Stimulated activated CD8-positive, alpha-beta memory T cell treated with anti-CD3 and anti-CD28 coated beads, Interleukin-15, amount 100 ng/mL, for 4 hours (primary cell): ENCODE measurements around the gene TMEM266.

Experiments used
- DNase-seq, 2 donors: peaks; one replicate each; pipeline ENCODE4 v3.0.0-alpha.2; 2020; ENCODE audit warnings: low read depth in 2 of 2

Gene TMEM266

GRCh38 chr15:76201536-76202255 lies 141.9 kb downstream of the TMEM266 start:
- no peak for DNase-seq

GRCh38 chr15:76203346-76204108 lies 143.7 kb downstream of the TMEM266 start:
- DNase-seq: no peak

DNA sequence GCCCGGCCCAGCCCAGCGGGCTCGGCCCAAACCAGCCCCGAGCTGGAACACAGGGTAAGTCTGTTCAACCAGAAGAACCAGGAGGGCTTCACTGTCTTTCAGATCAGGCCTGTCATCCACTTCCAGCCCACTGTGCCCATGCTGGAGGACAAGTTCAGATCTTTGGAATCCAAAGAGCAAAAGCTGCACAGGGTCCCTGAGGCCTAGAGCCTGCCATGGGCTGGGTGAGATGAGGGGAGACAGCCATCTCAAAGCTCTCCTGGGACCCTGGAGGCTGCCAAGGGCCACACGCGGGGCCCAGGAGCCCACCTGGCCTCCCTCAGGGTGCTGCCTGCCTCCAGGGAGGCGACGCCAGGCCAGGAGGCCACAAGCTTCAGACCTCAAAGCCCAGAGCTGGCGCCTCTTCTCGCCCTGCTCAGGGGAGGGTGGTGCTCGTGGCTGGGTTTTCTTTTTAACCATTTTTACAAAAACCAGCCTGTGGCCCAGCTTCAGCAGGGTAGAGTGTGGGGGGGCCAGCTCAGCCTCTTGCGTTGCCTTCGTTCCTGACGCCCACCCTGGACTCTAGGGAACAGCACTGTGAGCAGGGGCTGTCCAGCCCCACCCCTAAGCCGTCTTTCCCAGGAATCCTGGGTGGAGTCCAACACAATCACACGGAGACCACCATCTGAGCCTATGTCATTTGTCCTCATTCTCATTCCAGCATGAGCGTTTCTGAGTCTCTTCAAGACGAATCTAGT lies 144.5 kb downstream of the TMEM266 start:
- DNase-seq: no peak

GRCh38 chr15:76204916-76205460 lies 145.2 kb downstream of the TMEM266 start:
- DNase-seq: no peak

DNA sequence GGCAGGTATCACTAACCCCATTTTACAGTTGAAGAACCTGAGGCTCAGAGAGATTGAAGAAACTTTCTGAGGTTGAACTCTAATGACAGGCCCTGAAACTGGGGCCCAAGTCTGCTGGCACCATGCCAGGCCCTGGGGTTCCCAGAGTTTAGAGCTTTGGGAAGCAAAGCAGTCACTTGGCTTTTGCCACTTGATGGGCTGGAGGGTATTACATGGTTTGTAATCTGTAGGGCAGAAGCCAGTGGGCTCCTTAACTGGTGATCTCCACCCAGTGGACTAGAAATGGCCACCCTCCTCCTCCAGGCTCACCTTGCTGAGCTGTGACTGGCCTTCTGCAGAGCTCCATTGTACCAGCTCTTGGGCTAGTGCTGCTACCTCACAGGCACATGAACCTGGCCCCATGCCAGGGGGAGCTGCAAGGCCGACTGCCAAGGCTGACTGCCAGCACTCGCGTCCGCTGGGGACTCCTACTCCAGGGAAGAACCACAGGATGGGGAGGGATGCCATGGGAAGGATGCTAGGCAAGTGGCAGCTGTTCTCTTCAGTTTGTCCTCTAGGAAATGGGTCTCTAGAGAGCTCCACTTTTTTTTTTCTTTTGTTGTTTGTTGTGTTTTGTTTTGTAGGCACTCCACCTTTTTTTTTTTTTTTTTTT lies 146.7 kb downstream of the TMEM266 start:
- no peak for DNase-seq

- DNase-seq: no peak
Measured at GRCh38 chr15:76208084-76208785, 148.4 kb downstream of the TMEM266 start.

GRCh38 chr15:76208786-76209424 lies 149.1 kb downstream of the TMEM266 start:
- no peak for DNase-seq

GRCh38 chr15:76209523-76209922 lies 149.7 kb downstream of the TMEM266 start:
- DNase-seq: no peak

DNA sequence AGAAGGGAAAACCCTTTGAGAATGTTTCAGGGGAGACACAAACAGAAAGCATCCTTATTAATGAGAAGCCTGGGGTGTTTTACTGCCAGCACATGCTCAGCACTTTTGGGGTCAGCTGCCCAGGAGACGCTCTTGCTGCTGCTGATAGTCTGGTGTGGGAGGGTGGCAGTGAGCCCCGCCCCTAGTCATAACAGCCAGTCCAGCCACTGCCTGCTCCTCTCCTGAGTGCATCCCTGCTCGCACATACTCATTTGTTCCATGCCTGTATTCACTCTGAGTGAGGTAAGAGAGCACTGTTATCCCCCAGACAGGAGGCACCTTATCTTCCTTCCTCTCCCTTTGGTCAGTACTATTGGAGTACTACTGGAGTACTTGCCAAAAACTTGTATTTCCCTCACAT lies 150.2 kb downstream of the TMEM266 start:
- DNase-seq: no peak

DNA sequence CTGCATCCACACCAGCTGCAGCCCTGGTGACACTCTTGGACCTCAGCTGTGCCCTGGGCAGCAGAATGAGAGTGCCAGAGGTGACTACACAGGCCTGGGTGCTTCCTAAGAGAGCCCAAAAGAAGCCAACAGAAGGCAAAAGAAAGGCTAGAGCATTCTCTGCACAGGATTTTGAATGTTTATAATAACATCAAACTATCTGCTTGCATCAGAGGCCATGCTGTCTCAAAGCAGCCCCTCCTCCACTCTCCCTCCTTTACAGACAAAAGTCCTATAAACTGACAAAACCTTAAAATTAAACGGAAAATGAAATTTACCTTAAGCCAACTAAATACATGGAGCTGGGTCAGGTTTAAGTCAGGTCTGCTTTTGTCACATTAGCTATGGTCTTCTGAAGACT lies 155.8 kb downstream of the TMEM266 start:
- DNase-seq: no peak

- no peak for DNase-seq
Measured at GRCh38 chr15:76217029-76217881, 157.5 kb downstream of the TMEM266 start.

GRCh38 chr15:76217882-76218217 lies 158.1 kb downstream of the TMEM266 start:
- no peak for DNase-seq

- DNase-seq: no peak
Measured at GRCh38 chr15:76221085-76221767, 161.4 kb downstream of the TMEM266 start.

DNA sequence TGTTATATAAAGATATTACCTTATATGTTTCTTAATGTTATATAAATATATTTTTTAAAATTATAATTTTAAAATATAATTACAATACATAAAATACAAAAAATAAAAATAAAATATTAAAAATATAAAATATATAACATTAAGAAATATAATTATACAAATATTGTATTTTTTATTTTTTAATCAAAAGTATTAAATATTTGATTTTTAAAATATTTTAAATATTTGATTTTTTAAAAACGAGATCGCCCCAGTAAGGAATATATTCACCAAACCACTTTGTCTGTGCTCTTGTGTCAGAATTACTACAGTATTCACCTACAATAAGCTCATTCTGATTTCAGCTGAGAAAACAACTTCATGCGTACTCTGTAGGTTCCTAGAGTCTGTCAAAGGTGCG lies 162.4 kb downstream of the TMEM266 start:
- no peak for DNase-seq

GRCh38 chr15:76223521-76223920 lies 163.7 kb downstream of the TMEM266 start:
- no peak for DNase-seq

- no peak for DNase-seq
Measured at GRCh38 chr15:76229266-76229665, 169.5 kb downstream of the TMEM266 start.

GRCh38 chr15:76233921-76234320 lies 174.1 kb downstream of the TMEM266 start:
- no peak for DNase-seq

DNA sequence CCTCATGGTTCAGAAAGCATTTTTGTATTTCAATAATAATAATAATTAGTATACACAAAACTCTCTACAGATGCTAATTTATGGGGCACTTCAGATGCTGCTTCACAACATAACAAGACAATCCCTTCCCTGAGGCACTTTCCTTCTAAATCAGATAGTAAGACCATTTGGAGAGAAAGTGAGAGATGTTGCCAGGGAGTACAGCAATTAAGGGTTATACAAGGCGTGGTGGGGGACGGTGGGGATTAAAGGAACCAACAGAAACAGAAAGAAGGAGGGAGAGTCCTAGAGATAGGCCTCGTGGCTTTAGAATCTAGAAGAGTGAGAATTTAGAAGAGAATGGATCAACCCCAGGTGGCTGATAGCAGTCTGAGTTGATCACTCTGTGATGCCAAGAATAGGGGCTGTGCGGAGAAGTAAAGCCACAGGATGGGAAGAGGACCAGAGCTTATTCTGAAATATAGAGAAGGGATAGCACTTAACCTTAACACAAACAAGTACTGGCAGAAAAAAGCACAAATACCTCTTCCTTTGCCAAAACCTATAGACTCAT lies 174.6 kb downstream of the TMEM266 start:
- DNase-seq: no peak
